Left lung (tissue), 10 donors: ENCODE data around the gene A3GALT2. TPM values are rescaled to one million over a fixed set of nuclear protein-coding genes. Genes with fewer than 3 reads are reported as not detected.

Source experiments
- ATAC-seq: fragments of 200-7000 bp; cut with Tn5 transposase; one replicate; pipeline ENCODE4 v1.9.1; 2020; ENCODE audit warnings: moderate library complexity
- DNase-seq, 4 donors: peaks; one replicate each; pipeline ENCODE4 v3.0.0-alpha.2; 2013 to 2020
- H3K27ac ChIP-seq, 2 donors: fragments of 200-600 bp; sonication (generic) in 1 of 2; one replicate each; pipeline versions ENCODE4 v1.5.0 to v1.8.0; 2020 to 2021
- H3K27me3 ChIP-seq, 2 donors: fragments of 200-600 bp; sonication (generic) in 1 of 2; one replicate each; pipeline versions ENCODE4 v1.5.0 to v1.8.0; 2020 to 2021
- H3K36me3 ChIP-seq, 2 donors: fragments of 200-600 bp; sonication (generic) in 1 of 2; one replicate each; pipeline versions ENCODE4 v1.5.0 to v1.8.0; 2020 to 2021
- H3K4me1 ChIP-seq, 2 donors: fragments of 200-600 bp; one replicate each; pipeline ENCODE4 v1.8.0; 2021
- H3K4me3 ChIP-seq, 2 donors: fragments of 200-600 bp; sonication (generic) in 1 of 2; one replicate each; pipeline versions ENCODE4 v1.5.0 to v1.8.0; 2020 to 2021; ENCODE audit warnings: mild to moderate bottlenecking in 1 of 2
- H3K9me3 ChIP-seq, 2 donors: fragments of 200-600 bp; sonication (generic) in 1 of 2; one replicate each; pipeline versions ENCODE4 v1.5.0 to v1.8.0; 2020 to 2021
- CTCF ChIP-seq, 2 donors: fragments of 200-600 bp; sonication (generic) in 1 of 2; IDR thresholded peaks; one replicate each; pipeline versions ENCODE4 v1.5.0 to v1.8.0; 2021; ENCODE audit warnings: antibody characterized with exemption in 2 of 2
- intact Hi-C, 2 donors: fragments of 100-400 bp; cut with DNase I; formaldehyde crosslinking; loops; one replicate each; pipeline versions ENCODE4 v1.11.2 to v1.14.2; 2022
- polyA plus RNA-seq, 6 donors: library from polyadenylated mRNA; unstranded; fragments of 120-200 nt; gene quantifications; one replicate each; pipeline ENCODE4 v1.2.1, GENCODE V29; 2013; ENCODE audit not compliant: insufficient read length in 6 of 6
- total RNA-seq, 2 donors: library from RNA; stranded (reverse); fragmentation: NEBNext Ultra II Directional; extraction: Animal tissue kit (Norgen Biotek cat#: 25700); gene quantifications; one replicate each; pipeline ENCODE4 v1.2.1, GENCODE V29; 2021
- donor health status: DM: no; HTN: yes; CAD: no.
- donor health status: DM: no; HTN: no; CAD: no.

Gene A3GALT2
- total and polyA plus RNA-seq, 8 donors = 0.25 to 0.28 (median 0.25) TPM; not detected in 5

DNA sequence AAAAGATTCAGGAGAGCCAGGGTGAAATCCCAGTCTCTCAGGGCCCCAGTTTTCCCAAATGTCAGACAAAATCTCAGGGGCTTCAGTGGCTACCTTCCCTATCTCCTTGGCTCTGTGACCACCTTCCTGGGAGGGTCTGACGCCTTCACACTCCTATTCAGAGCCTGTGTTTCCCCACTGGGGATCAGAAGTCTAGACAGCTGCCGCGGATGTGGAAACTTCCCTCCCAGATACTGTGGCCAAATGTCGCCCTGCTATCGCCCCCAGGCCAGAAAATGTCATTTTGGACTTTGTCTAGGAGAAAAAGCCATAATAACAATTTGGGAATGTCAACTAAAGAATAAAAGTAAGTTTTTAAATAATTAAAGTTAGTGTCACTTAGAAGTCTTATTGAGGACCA lies 15.9 kb downstream of the A3GALT2 start:
- no peak for TF ChIP-seq CTCF (IDR thresholded peaks at IDR 0.05)
- ATAC-seq = no peak
- H3K27me3 ChIP-seq = peaks cover 8 to 22% of the 10 kb centered on the region in 2 donors

GRCh38 chr1:33302325-33302724 lies 18.6 kb downstream of the A3GALT2 start:
- H3K4me1 ChIP-seq = peaks cover 13 to 41% of the 10 kb centered on the region in 2 donors
- peak overlapping the region in 1 of 2 donors; percentile 13 for H3K27ac ChIP-seq
- DNase-seq (peak in 1 of 4 donors; percentile 22), ATAC-seq (no peak)
- H3K36me3 ChIP-seq = peaks cover 0 to 18% of the 10 kb centered on the region in 2 donors
- peaks cover 8 to 22% of the 10 kb centered on the region in 2 donors for H3K27me3 ChIP-seq
- no peak for TF ChIP-seq CTCF (IDR thresholded peaks at IDR 0.05)
- H3K4me3 ChIP-seq = no peak overlapping the region
- no peaks in the 10 kb centered on the region for H3K9me3 ChIP-seq
- intact Hi-C loops = no loop called here

More for the DNA sequence above, 15.9 kb downstream of the A3GALT2 start:
- H3K4me3 ChIP-seq = no peak overlapping the region
- H3K4me1 ChIP-seq = peaks cover 13 to 31% of the 10 kb centered on the region in 2 donors
- DNase-seq = no peak
- intact Hi-C loops = no loop called here
- no peak overlapping the region for H3K27ac ChIP-seq
- no peaks in the 10 kb centered on the region for H3K36me3 ChIP-seq
- H3K9me3 ChIP-seq = no peaks in the 10 kb centered on the region

DNA sequence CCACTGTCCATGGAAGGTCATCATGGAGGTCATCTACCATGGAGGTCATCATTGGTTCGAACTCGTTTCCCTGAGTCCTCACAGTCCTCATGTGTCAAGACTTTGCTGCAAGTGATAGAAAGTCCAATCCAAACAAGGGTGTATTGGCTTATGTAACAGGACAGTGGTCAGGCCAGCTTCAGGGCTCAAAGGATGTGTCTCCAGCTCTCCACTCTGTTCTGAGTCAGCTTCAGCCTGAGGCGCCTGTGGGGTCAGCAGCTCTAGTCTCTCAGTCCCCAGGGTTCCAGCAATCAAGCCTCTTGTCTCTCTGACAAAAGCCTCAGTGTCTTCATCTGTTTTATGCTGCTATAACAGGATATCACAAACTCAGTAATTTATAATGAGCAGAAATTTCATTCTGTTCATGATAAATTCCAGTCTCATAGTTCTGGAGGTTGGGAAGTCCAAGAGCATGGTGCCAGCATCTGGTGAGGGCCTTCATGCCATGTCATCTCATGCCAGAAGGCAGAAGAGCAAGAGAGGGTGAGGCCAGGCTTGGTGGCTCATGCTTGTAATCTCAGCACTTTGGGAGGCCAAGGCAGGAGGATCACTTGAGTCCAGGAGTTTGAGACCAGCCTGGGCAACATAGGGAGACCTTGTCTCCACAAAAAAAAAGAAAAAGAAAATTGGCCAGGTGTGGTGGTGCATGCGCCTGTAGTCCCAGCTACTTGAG lies 19.5 kb downstream of the A3GALT2 start:
- no peak overlapping the region for H3K4me3 ChIP-seq
- no peaks in the 10 kb centered on the region for H3K9me3 ChIP-seq
- ATAC-seq (peak; percentile 5), DNase-seq (peak in 1 of 4 donors; percentile 24)
- peaks cover 8 to 32% of the 10 kb centered on the region in 2 donors for H3K4me1 ChIP-seq
- no peak for TF ChIP-seq CTCF (IDR thresholded peaks at IDR 0.05)
- intact Hi-C loops = no loop called here
- peaks cover 1 to 13% of the 10 kb centered on the region in 2 donors for H3K27me3 ChIP-seq
- peaks cover 0 to 19% of the 10 kb centered on the region in 2 donors for H3K36me3 ChIP-seq
- H3K27ac ChIP-seq = peak overlapping the region in 1 of 2 donors; percentile 14

GRCh38 chr1:33300673-33301072 lies 20.2 kb downstream of the A3GALT2 start:
- Histone ChIP-seq H3K9me3 (no peaks in the 10 kb centered on the region), H3K36me3 (peaks cover 0 to 24% of the 10 kb centered on the region in 2 donors), H3K27me3 (peaks cover 0 to 5% of the 10 kb centered on the region in 2 donors), H3K4me1 (peaks cover 8 to 30% of the 10 kb centered on the region in 2 donors), H3K27ac (peak overlapping the region in 1 of 2 donors; percentile 14), H3K4me3 (no peak overlapping the region)
- TF ChIP-seq CTCF (IDR thresholded peaks at IDR 0.05) = no peak
- intact Hi-C loops = no loop called here
- ATAC-seq (peak; percentile 77), DNase-seq (peak in 3 of 4 donors; percentile 74 to 93 (median 83))

GRCh38 chr1:33299461-33300155 lies 21.3 kb downstream of the A3GALT2 start:
- ATAC-seq (no peak), DNase-seq (peak in 1 of 4 donors; percentile 27)
- Histone ChIP-seq H3K36me3 (peaks cover 0 to 32% of the 10 kb centered on the region in 2 donors), H3K27ac (no peak overlapping the region), H3K4me1 (peaks cover 8 to 37% of the 10 kb centered on the region in 2 donors), H3K9me3 (no peaks in the 10 kb centered on the region), H3K4me3 (no peak overlapping the region), H3K27me3 (no peaks in the 10 kb centered on the region)
- TF ChIP-seq CTCF (IDR thresholded peaks at IDR 0.05) = no peak
- intact Hi-C loops = loop anchor here in 1 of 2 donors (5.0 kb wide), 2 partner anchors 68 to 168 kb away; no protein-coding TSS in a partner anchor
